ENCODE results near the gene CTNNA2.

DNA sequence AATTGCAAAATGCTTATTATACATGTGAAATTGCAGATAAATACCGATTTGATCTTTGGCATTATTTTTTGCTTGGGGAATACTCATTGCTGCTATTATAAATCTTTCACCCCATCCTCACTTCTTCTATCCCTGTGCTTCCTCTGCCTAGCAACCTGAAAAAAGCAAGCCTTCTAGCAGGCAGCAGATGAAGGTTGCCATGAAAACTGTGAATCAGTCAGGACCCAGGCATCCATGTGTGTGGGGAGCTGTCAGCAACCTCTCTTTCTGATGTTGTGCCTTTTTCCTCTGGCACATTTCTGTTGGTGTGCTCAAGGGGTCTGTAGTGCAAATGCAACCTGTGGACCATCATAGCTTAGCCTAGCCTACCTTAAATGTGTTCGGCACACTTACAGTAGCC is 427.5 kb downstream of the CTNNA2 start:
- no peak for TF ChIP-seq CEBPB (IDR thresholded peaks at IDR 0.05)
- no peak for TF ChIP-seq RAD21 (IDR thresholded peaks at IDR 0.05; ENCODE audit: low read depth)
- TF ChIP-seq ZBTB7A (IDR thresholded peaks at IDR 0.05; ENCODE audit: low read depth), result no peak
- no peak for TF ChIP-seq TAF1 (IDR thresholded peaks at IDR 0.05; ENCODE audit: low read depth)
